Astrocyte (in vitro differentiated cells and primary cell): ENCODE results near the gene TTC12.

Experiments
- CTCF ChIP-seq: IDR thresholded peaks from 2 replicates; pipeline ENCODE4 v1.5.1; 2011; ENCODE audit warnings: low read depth, mild to moderate bottlenecking, inconsistent platforms, low read length, moderate library complexity; ENCODE audit not compliant: insufficient read depth
- EZH2 ChIP-seq: IDR thresholded peaks from 2 replicates; pipeline ENCODE4 v1.6.1; 2012; ENCODE audit warnings: mild to moderate bottlenecking, low read length, inconsistent platforms; ENCODE audit not compliant: insufficient read depth

GRCh38 chr11:113278481-113278880 lies 35.9 kb upstream of the TTC12 start:
- TF ChIP-seq CTCF, result no peak
- no peak for TF ChIP-seq EZH2
